ENCODE data around the gene YAF2.

DNA sequence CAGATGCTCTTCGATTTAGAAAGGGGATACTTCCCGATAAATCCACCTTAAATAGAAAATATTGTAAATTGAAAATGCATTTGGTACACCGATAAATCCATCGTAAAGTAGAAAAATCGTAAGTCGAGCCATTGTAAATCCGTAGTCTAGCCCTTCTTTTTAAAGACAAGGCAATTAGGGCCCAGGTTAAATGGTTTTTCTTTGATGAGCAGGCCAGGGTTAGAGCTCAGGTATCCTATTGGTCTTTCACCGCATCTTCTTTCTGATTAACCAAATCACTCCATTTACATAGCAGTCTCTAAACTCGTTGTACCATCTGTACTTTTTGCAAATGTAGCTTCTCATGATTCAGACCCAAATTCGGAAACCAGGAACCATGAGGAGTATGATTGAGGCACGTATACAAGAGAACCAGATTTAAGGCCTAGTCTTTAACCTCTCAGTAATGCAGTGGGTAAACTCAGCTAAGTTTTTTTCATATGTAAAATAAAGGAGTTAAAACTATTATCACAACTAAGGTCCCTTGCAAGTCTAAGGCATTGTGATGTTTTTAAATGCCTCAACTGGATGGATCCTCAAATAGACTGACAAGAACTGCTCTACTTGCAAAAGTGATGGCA, 2.2 kb upstream of the YAF2 start:
- no peak for TF ChIP-seq NFIC (IDR thresholded peaks at IDR 0.05)
- no peak for TF ChIP-seq RAD21 (IDR thresholded peaks at IDR 0.05; ENCODE audit: low read depth)
- no peak for TF ChIP-seq YY1 (IDR thresholded peaks at IDR 0.05; ENCODE audit: low read depth)
- TF ChIP-seq, protein P1, sequence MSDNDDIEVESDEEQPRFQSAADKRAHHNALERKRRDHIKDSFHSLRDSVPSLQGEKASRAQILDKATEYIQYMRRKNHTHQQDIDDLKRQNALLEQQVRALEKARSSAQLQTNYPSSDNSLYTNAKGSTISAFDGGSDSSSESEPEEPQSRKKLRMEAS (IDR thresholded peaks at IDR 0.05) = no peak
- TF ChIP-seq, protein P2, sequence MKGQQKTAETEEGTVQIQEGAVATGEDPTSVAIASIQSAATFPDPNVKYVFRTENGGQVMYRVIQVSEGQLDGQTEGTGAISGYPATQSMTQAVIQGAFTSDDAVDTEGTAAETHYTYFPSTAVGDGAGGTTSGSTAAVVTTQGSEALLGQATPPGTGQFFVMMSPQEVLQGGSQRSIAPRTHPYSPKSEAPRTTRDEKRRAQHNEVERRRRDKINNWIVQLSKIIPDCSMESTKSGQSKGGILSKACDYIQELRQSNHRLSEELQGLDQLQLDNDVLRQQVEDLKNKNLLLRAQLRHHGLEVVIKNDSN (IDR thresholded peaks at IDR 0.05) = no peak
- TF ChIP-seq CREB1 (IDR thresholded peaks at IDR 0.05; ENCODE audit: low read depth) = no peak
- TF ChIP-seq TEAD4 (IDR thresholded peaks at IDR 0.05) = no peak

Measured in Ishikawa (cell line).